DOHH2 (cell line): ENCODE measurements around the gene HCFC1R1.

ENCODE experiments used
- EZH2phosphoT487 ChIP-seq: fragments of 200-600 bp; sonication (generic); IDR thresholded peaks from 2 replicates; pipeline ENCODE4 v1.6.1; 2017; ENCODE audit warnings: borderline replicate concordance, mild to moderate bottlenecking, antibody characterized with exemption, low read length, moderate library complexity, mixed read lengths
- TF ChIP-seq, protein P1 (sequence below): fragments of 200-600 bp; sonication (generic); IDR thresholded peaks from one replicate; pipeline ENCODE4 v1.5.1; 2014; ENCODE audit warnings: antibody characterized with exemption, mild to moderate bottlenecking, low read depth, low read length; ENCODE audit not compliant: poor library complexity, severe bottlenecking

DNA sequence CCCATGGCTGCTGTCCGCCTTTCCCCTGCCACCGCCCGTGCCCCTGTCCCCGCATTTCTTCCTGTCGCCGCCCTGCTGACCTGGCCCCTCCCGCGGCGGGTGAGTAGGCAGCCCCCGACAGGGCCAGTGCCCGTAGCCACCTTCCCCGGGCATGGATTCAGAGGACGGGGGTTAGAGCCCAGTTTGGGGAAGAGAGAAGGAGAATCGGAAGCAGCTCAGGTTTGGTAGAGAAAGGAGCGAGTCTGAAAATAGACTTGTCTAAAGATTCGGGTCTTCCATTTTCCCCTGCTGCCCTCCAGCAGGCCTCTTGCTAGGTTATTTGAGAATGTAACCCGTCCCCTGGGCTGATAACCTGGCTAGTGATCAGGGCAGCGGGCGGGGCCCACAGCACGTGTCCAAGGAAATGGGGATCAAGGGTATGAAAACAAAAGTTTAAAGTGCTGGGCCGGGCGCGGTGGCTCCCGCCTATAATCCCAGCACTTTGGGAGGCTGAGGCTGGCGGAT lies 18.9 kb downstream of the HCFC1R1 start:
- TF ChIP-seq, protein P1, sequence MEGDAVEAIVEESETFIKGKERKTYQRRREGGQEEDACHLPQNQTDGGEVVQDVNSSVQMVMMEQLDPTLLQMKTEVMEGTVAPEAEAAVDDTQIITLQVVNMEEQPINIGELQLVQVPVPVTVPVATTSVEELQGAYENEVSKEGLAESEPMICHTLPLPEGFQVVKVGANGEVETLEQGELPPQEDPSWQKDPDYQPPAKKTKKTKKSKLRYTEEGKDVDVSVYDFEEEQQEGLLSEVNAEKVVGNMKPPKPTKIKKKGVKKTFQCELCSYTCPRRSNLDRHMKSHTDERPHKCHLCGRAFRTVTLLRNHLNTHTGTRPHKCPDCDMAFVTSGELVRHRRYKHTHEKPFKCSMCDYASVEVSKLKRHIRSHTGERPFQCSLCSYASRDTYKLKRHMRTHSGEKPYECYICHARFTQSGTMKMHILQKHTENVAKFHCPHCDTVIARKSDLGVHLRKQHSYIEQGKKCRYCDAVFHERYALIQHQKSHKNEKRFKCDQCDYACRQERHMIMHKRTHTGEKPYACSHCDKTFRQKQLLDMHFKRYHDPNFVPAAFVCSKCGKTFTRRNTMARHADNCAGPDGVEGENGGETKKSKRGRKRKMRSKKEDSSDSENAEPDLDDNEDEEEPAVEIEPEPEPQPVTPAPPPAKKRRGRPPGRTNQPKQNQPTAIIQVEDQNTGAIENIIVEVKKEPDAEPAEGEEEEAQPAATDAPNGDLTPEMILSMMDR, result no peak
- no peak for TF ChIP-seq EZH2phosphoT487
